ENCODE results near the gene TAS2R46.

The TAS2R46 gene

DNA sequence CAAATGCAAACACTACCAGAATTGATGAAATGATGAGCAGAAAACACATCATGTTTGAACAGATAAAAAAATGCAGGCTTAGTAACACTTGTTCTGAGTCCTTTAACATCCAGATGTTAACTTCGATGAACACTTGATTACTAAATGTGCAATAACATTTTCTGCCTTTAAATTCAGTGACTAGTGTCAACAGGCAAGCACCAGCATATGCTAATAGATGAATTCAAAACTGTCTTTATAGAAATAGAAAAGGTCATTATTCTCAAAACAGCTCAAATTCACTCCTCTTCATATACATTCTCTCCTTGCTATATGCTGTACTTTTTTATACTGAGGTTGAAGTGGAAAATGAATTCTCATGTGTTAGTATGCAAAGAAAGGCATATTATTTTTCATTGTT lies 39.6 kb downstream of the TAS2R46 start, which contains the start of gene TAS2R19:
Gene TAS2R19 (minus strand): TSS at position 101 of the 400 bp plus-strand sequence. CDS start 49 bp downstream, at position 52.
- DNase-seq (ENCODE audit: low read depth in 1 of 2, low spot score in 1 of 2) = no peak
- no peak for TF ChIP-seq JUND (IDR thresholded peaks at IDR 0.05; ENCODE audit: low read depth)
- in situ Hi-C loops (cut with HindIII; ENCODE audit: low pct_unique_long_range_greater_than_20kb, low sequenced_read_pairs) = no loop called here

- no peak for TF ChIP-seq JUND (IDR thresholded peaks at IDR 0.05; ENCODE audit: low read depth)
- in situ Hi-C loops (cut with HindIII; ENCODE audit: low pct_unique_long_range_greater_than_20kb, low sequenced_read_pairs) = no loop called here
- no peak for DNase-seq (ENCODE audit: low read depth in 1 of 2, low spot score in 1 of 2)
Observed at GRCh38 chr12:11016937-11017336, 45.2 kb downstream of the TAS2R46 start.

DNA sequence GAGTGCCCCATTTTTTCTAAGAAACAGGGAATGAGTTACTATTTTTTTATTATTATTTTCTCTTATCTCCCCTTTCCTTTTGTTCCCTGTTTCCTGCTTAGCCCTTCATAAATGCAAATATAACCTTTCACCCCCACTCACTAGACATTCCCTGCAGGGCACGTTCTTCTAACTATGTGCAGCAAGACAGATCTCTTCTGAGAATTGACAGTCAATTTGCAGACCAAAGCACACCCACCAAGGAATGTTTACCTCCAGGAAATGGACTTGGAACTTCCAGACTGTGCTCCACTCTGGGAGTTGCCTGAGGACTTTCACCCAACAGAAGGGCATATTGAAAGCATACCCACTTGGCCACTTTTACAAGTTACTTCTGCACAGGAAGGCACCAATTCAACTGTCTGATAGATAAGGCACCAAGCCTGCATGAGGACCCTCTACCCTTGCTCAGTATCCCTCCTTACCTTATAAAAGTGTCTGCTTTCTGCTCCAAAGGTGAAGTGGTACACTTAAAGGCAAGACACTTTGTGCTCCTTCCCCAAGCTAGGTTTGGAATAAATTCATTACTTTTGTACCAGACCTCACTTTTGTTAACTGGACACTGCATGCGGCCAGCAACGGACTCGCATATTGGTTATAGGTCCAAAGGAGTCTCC lies 46.2 kb downstream of the TAS2R46 start:
- in situ Hi-C loops (cut with HindIII; ENCODE audit: low pct_unique_long_range_greater_than_20kb, low sequenced_read_pairs) = no loop called here
- DNase-seq (ENCODE audit: low read depth in 1 of 2, low spot score in 1 of 2) = no peak
- no peak for TF ChIP-seq JUND (IDR thresholded peaks at IDR 0.05; ENCODE audit: low read depth)

DNA sequence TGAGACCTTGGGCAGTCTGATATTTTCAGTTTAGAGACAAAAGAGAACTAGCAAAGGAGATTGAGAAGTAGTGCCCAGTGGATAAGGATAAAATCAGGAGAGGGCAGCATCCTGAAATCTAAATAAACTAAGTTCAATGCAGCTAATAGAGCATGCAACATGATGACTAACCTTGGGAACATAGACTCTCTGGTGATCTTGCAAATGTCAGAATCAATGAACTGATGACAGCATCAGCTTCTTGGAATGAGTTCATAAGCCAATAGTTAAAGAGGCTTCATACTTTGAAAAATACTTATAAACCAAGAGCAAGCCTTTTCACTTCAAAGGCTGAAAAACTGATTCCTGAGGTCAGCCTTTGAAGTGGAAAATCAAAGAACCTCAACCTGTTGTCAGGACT lies 47.9 kb downstream of the TAS2R46 start:
- DNase-seq (ENCODE audit: low read depth in 1 of 2, low spot score in 1 of 2) = no peak
- in situ Hi-C loops (cut with HindIII; ENCODE audit: low pct_unique_long_range_greater_than_20kb, low sequenced_read_pairs) = no loop called here
- TF ChIP-seq JUND (IDR thresholded peaks at IDR 0.05; ENCODE audit: low read depth) = no peak
